TTC549 (cell line): ENCODE data around the gene ZMAT2.
A peak's percentile ranks its signal among the peaks of the same experiment; 100 is the strongest.
"Not testable (repeated sequence)": the region's sequence is repeated elsewhere in the genome, so short reads cannot be mapped to it uniquely, and the experiment has no call there.

Source experiments
- FAIRE-seq: peaks from 2 replicates; lab custom pipeline; 2012; peaks lifted over from hg19 to GRCh38; lab: Jason Lieb, UNC

ZMAT2 gene

DNA sequence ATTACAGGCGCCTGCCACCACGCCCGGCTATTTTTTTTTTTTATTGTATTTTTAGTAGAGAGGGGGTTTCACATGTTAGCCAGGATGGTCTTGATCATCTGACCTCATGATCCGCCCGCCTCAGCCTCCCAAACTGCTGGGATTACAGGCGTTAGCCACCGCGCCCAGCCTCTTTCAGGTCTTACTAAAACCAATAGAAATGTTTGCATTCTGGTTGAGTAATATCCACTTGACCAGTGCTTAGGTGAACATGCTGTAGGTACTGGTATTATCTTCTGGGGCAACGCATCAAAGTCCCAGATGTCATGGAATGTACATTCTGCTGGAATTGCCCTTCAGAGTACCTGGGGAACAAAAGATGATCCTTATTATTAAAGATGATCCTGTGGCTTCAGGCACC lies 8.5 kb downstream of the ZMAT2 start:
- FAIRE-seq: not testable (repeated sequence)

GRCh38 chr5:140710899-140711552 lies 10.8 kb downstream of the ZMAT2 start:
- FAIRE-seq: peak; percentile 84

- FAIRE-seq: no peak
These were observed 11.5 kb downstream of the ZMAT2 start for GRCh38 chr5:140711794-140712193.

DNA sequence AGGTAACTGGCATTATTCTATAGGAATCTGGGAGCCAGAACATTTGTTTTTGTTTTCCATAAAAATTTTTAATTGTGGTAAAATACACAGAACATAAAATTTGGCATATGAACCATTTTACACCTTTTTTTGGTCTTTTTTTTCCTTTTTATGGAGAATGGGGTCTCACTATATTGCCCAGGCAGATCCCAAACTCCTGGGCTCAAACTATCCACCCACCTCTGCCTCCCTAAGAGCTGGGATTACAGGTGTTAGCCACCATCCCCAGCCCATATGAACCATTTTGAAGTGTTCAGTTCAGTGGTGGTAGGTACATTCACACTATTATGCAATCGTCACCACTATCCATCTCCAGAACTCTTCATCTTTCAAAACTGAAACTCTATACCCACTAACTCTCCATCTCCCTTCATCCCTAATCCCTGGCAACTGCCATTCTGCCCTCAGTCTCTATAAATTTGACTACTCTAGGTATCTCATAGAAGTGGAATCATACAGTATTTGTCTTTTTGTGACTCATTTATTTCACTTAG lies 13.4 kb downstream of the ZMAT2 start:
- FAIRE-seq: no peak

DNA sequence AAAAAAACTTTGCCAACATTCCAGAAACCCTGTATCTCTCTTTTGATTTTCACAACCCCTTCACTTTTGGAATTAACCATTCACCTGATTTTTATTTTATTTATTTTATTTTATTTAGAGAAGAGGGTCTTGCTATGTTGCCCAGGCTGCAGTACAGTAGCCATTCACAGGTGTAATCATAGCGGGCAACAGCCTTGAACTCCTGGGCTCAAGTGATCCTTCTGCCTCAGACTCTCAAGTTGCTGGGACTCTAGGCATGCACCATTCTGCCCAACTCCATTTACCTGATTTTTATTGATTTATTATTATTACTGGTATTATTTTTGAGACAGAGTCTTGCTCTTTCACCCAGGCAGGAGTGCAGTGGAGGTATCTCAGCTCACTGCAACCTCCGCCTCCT lies 16.0 kb downstream of the ZMAT2 start:
- not testable (repeated sequence) for FAIRE-seq

DNA sequence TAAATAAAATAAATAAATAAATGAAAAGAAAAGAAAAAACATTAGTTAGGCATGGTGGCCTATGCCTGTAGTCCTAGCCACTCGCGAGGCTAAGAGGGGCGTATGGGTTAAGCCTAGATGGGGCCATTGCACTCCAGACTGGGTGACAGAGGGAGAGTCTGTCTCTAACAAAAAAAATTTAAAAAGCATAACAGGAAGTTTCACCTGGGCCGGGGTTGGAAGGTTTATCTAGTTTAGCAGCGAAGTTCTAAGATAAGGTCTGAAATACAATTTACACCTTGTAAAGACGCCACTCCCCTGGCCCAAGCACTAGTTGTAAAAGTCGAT lies 18.0 kb downstream of the ZMAT2 start:
- no peak for FAIRE-seq

DNA sequence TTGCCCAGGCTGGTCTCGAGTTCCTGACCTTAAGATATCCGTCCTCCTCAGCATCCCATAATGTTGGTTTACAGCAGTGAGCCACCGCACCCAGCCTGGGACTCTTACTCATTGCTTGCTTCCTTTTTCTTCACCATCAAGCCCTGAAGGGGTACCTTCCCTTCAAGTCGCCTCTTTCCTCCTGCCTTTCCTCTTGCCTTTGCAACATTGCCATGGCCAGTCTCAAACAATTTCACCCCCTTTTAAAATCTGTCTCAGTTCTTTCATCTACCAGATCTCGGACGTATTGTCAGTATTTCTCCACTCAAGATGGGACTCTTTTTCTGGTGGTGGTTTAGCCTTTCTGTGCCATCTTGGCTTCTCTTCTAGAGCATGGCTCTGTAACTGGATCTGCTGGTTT lies 20.5 kb downstream of the ZMAT2 start:
- not testable (repeated sequence) for FAIRE-seq

DNA sequence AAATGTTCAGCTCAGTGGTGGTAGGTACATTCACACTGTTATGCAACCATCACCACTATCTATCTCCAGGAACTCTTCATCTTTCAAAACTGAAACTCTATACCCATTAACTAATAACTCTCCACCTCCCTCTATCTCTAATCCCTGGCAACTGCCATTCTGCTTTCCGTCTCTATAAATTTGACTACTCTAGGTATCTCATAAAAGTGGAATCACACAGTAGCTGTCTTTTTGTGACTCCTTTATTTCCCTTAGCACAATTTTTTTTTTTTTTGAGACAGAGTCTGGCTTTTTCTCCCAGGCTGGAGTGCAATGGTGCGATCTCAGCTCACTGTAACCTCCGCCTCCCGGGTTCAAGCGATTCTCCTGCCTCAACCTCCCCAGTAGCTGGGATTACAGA lies 21.1 kb downstream of the ZMAT2 start:
- not testable (repeated sequence) for FAIRE-seq

GRCh38 chr5:140725799-140726471 lies 25.7 kb downstream of the ZMAT2 start:
- FAIRE-seq: no peak

- no peak for FAIRE-seq
These were observed 32.9 kb downstream of the ZMAT2 start for GRCh38 chr5:140733098-140733497.

- FAIRE-seq: peak; percentile 34
These were observed 34.1 kb downstream of the ZMAT2 start for GRCh38 chr5:140734354-140734753.

DNA sequence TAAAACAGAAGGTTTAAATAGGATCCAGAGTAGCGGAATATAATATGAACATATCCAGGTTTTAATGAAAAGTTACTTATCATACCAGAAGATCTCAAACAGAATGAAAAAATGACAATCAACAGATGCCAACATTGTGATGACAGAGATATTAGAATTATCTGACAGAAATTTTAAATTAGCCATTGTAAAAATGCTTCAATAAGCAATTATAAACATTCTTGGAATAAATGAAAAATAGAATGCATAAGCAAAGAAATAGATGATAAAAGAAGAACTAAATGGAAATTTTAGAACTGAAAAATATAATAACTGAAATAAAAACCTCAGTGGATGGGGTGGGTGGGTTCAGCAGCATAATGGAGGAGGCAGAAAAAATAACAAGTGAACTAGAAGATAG lies 37.2 kb downstream of the ZMAT2 start:
- FAIRE-seq: no peak

GRCh38 chr5:140741967-140742366 lies 41.7 kb downstream of the ZMAT2 start:
- FAIRE-seq: no peak

DNA sequence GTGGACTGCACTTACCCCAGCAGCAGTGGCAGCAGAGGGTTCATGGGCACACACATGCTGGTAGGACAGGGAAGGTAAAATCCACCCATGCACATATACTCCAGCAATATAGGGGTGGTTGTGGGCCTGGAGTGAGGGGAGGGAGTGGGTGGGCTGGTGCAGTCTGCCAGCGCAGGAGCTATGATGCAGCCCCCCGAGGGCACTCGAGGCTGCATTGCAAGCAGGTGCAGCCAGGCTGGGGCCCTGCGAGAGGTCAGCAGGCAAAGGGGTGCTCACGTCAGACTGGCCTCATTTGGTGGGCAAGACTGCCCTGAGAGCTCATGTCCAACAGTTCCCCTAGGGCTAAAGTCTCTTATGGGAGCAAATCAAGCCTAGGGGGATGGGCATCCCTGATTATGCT lies 53.3 kb downstream of the ZMAT2 start:
- no peak for FAIRE-seq
